Ovary (tissue), 10 donors: ENCODE data around the gene PLIN1. TPM values are rescaled to one million over a fixed set of nuclear protein-coding genes. Genes with fewer than 3 reads are reported as not detected.

Experiments
- DNase-seq, 5 donors: peaks; one replicate each; pipeline ENCODE4 v3.0.0-alpha.2; 2019 to 2020
- H3K27ac ChIP-seq, 2 donors: fragments of 200-600 bp; one replicate each; pipeline versions ENCODE4 v1.5.1 to v1.8.0; 2019 to 2022
- H3K27me3 ChIP-seq: fragments of 200-600 bp; one replicate; pipeline ENCODE4 v1.8.0; 2022
- H3K36me3 ChIP-seq: fragments of 200-600 bp; sonication (generic); one replicate; pipeline ENCODE4 v1.5.1; 2019
- H3K4me1 ChIP-seq: one replicate; pipeline ENCODE4 v1.8.1; 2013; ENCODE audit warnings: mild to moderate bottlenecking, moderate library complexity; ENCODE audit not compliant: insufficient read depth
- H3K4me3 ChIP-seq: fragments of 200-600 bp; sonication (generic); one replicate; pipeline ENCODE4 v1.5.1; 2017
- H3K9me3 ChIP-seq, 2 donors: fragments of 200-600 bp in 1 of 2; sonication (generic) in 1 of 2; one replicate each; pipeline versions ENCODE4 v1.5.1 to v1.8.1; 2013 to 2019; ENCODE audit warnings: mild to moderate bottlenecking in 1 of 2, moderate library complexity in 1 of 2
- EP300 ChIP-seq: sonication (generic); formaldehyde crosslinking; IDR thresholded peaks from one replicate; pipeline ENCODE4 v1.6.1; 2017; ENCODE audit warnings: antibody characterized with exemption
- POLR2A ChIP-seq: fragments of 450-650 bp; IDR thresholded peaks from one replicate; pipeline ENCODE4 v1.6.1; 2017; ENCODE audit warnings: antibody characterized with exemption, mild to moderate bottlenecking, moderate library complexity
- WGBS, 3 donors: extraction: QIAGEN DNeasy Blood & Tissue Kit in 1 of 3; methylation state at CpG; one replicate each; pipeline versions ENCODE4 v1.1.5 to v1.1.7; 2013 to 2017; 5-methylcytosine and 5-hydroxymethylcytosine counted together
- intact Hi-C, 4 donors: fragments of 100-400 bp; cut with DNase I; formaldehyde crosslinking; loops; one replicate each; pipeline versions ENCODE4 v1.11.0 to v1.15.1; 2022 to 2023
- long read RNA-seq, 3 donors: library from polyadenylated mRNA in 2 of 3; unstranded in 2 of 3; transcript quantifications; one replicate each; pipeline ENCODE4 v2.0.0 and lab custom pipeline, GENCODE V29; 2021 to 2026
- polyA plus RNA-seq, 2 donors: library from polyadenylated mRNA; stranded (reverse); fragments of 200-250 nt in 1 of 2; fragments of 350-450 nt in 1 of 2; fragmentation: Illumina TruSeq in 1 of 2; extraction: RNeasy Lipid Tissue Mini Kit (QIAGEN cat#74804) in 1 of 2; gene quantifications; one replicate each; pipeline ENCODE4 v1.2.3, GENCODE V29; 2013 to 2014
- total RNA-seq, 7 donors: library from RNA; depleted of rRNA in 2 of 7; stranded (reverse); fragments of >200 nt in 2 of 7; fragmentation: NEBNext Ultra II Directional in 3 of 7; extraction: Animal tissue kit (Norgen Biotek cat#: 25700) in 3 of 7; gene quantifications; one replicate each; pipeline versions ENCODE4 v1.1.0 to v1.2.4, GENCODE V29; 2016 to 2023
- TF ChIP-seq, protein P1 (sequence below), 3 donors: fragments of 450-650 bp in 2 of 3; fragments of 200-600 bp in 1 of 3; IDR thresholded peaks; one replicate each; pipeline versions ENCODE4 v1.5.1 to v1.8.0; 2016 to 2022; ENCODE audit warnings: antibody characterized with exemption in 3 of 3, mild to moderate bottlenecking in 1 of 3
- donor health status: DM: no; HTN: no; CAD: no; lungs with moderate emphysema.
- donor health status: DM: no; HTN: no; CAD: no.
- donor health status: Bipolar disorder and iron deficiency.
- donor health status: DM: yes; HTN: yes; CAD: no.
- donor health status: DM: no; HTN: no; CAD: no.
- donor health status: DM: yes; HTN: yes; CAD: no.

PLIN1 gene
- total RNA-seq (1 to 10 TPM in 5 of 7 donors, under 1 TPM in 2; 0.82 to 4.6 (median 1.0) TPM), polyA plus RNA-seq (1 to 10 TPM; 1.2 to 5.4 TPM)
- long read RNA-seq, donor 1: 0 reads
- long read RNA-seq, donor 2: 0 reads
- long read RNA-seq, donor 3: 0 reads

DNA sequence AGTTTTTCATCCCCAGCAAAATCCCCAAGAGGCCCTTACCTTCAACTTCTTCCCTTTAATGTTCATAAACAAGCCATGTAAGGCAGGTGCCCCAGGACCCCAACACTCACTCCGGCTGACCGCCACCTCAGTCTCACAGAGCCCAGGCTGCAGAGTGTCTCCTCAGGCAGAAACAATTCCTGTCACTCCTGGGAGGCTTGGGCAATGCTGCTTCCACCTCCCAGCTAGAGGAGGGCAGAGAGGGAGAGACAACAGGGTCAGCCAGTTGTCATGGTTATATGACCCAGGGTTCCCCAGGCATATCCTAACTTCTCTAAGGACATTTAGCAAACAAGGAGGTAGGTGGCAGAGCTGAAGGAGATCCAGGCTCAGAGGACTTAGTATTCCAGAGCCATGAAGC is at the start of gene PLIN1:
TSS of gene PLIN1 (minus strand) at position 156 of the 400 bp plus-strand sequence. CDS start 1,878 bp downstream, outside the sequence.
- Histone ChIP-seq H3K9me3 (no peaks in the 10 kb centered on the region), H3K27ac (peak within 1 kb of the TSS; percentile 30 to 80), H3K4me1 (peaks cover 15% of the 10 kb centered on the region), H3K36me3 (no peaks in the 10 kb centered on the region), H3K4me3 (no peak within 1 kb of the TSS), H3K27me3 (no peaks in the 10 kb centered on the region)
- TF ChIP-seq, protein P1, sequence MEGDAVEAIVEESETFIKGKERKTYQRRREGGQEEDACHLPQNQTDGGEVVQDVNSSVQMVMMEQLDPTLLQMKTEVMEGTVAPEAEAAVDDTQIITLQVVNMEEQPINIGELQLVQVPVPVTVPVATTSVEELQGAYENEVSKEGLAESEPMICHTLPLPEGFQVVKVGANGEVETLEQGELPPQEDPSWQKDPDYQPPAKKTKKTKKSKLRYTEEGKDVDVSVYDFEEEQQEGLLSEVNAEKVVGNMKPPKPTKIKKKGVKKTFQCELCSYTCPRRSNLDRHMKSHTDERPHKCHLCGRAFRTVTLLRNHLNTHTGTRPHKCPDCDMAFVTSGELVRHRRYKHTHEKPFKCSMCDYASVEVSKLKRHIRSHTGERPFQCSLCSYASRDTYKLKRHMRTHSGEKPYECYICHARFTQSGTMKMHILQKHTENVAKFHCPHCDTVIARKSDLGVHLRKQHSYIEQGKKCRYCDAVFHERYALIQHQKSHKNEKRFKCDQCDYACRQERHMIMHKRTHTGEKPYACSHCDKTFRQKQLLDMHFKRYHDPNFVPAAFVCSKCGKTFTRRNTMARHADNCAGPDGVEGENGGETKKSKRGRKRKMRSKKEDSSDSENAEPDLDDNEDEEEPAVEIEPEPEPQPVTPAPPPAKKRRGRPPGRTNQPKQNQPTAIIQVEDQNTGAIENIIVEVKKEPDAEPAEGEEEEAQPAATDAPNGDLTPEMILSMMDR (IDR thresholded peaks at IDR 0.05): no peak
- TF ChIP-seq POLR2A (no peak), EP300 (no peak)
- 90 to 98% (median 90%) methylated on average over 2 of the region's 2 CpGs for WGBS, 3 donors
- no peak for DNase-seq
- intact Hi-C loops: no loop called here

GRCh38 chr15:89728254-89728653 is 49.1 kb upstream of the PLIN1 start:
- DNase-seq: peak in 1 of 5 donors; percentile 45
- intact Hi-C loops: no loop called here
- H3K27ac ChIP-seq: no peak overlapping the region

GRCh38 chr15:89725064-89725463 is 45.9 kb upstream of the PLIN1 start:
- intact Hi-C loops: no loop called here
- TF ChIP-seq, protein P1 (IDR thresholded peaks at IDR 0.05): no peak
- TF ChIP-seq EP300 (no peak), POLR2A (no peak)
- no peak for DNase-seq
- WGBS, 3 donors: 82 to 95% (median 89%) methylated on average over 1 of the region's 1 CpG
- Histone ChIP-seq H3K27me3 (no peaks in the 10 kb centered on the region), H3K36me3 (no peaks in the 10 kb centered on the region), H3K4me3 (no peak overlapping the region), H3K4me1 (peaks cover 2% of the 10 kb centered on the region), H3K9me3 (no peaks in the 10 kb centered on the region), H3K27ac (no peak overlapping the region)

More at GRCh38 chr15:89728254-89728653, 49.1 kb upstream of the PLIN1 start:
- Histone ChIP-seq H3K4me1 (peaks cover 9% of the 10 kb centered on the region), H3K9me3 (no peaks in the 10 kb centered on the region), H3K4me3 (no peak overlapping the region), H3K36me3 (no peaks in the 10 kb centered on the region), H3K27me3 (no peaks in the 10 kb centered on the region)
- TF ChIP-seq POLR2A (no peak), EP300 (peak; percentile 91)
- TF ChIP-seq, protein P1 (IDR thresholded peaks at IDR 0.05): no peak
- 4 to 9% (median 4%) methylated on average over 2 of the region's 2 CpGs for WGBS, 3 donors

DNA sequence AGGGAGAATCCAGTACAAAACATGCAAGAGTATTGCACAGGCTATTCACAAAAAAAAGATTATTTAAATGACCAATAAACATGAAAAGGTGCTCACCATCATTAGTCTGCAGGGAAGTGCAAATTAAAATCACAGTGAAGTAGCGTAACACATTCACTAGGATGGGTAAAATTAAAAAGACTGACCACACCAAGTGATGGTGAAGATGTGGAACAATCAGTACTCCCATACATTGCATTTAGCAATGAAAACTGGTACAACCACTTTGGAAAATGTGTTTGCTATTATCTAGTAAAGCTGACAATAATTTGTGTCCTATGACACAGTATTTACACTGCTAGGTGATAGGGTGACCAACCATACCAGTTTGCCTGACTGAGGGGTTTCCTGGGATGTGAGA is 45.5 kb upstream of the PLIN1 start:
- WGBS, 3 donors: 95 to 100% (median 99%) methylated on average over 1 of the region's 1 CpG
- Histone ChIP-seq H3K27me3 (no peaks in the 10 kb centered on the region), H3K27ac (no peak overlapping the region), H3K36me3 (no peaks in the 10 kb centered on the region), H3K4me3 (no peak overlapping the region), H3K4me1 (peaks cover 2% of the 10 kb centered on the region), H3K9me3 (no peaks in the 10 kb centered on the region)
- TF ChIP-seq, protein P1 (IDR thresholded peaks at IDR 0.05): no peak
- no peak for TF ChIP-seq POLR2A
- TF ChIP-seq EP300: no peak
- no peak for DNase-seq
- intact Hi-C loops: no loop called here
